ENCODE data around the gene UBE2E1. TPM values are rescaled to one million over a fixed set of nuclear protein-coding genes. Genes with fewer than 3 reads are reported as not detected.
"Not testable (repeated sequence)": the region's sequence is repeated elsewhere in the genome, so short reads cannot be mapped to it uniquely, and the experiment has no call there.

UBE2E1 gene
- total RNA-seq, 2 experiments from 2014 or later, result 54.0 to 54.9 TPM

DNA sequence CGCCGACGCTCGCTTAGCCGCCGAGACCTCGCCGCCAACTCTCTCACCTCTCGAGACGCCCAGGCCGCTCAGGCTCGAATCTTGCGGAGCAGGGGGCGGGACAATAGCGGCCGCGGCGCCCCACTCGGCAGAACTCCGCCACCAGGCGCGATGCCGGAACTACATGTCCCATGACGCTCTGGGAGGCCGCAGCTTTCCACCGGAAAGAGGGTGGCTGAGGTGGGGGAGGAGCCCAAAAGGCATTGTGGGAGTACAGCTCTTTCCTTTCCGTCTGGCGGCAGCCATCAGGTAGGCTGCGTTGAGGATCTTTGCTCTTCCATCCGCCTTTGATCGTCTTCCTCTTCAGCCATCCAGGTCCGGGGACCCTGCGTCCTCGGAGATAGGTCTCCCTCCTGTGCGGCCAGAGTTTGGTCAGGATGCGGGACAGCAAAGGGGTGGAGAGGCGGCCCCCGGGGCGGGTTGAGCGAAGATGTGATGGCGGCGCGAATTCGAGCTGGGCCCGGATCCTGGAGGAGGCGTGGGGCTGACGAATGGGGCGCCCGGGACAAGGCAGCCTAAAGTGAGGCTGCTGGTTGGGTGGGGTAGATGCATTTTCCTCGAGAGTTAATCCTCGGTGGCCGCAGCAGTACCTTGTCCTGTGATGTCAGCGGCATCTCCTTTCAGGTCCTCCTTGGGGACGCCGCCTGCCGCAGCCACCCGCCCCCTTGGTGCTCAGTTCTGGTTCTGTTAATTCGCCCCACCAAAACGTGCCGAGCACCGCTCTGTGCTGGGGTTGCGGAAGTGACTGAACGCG, 111.3 kb downstream of the UBE2E1 start, which contains the start of the genes NKIRAS1 and RPL15:
TSS of gene NKIRAS1 (minus strand) at position 105 of the 793 bp plus-strand sequence. CDS start 6,086 bp downstream, outside the sequence.
TSS of gene RPL15 (plus strand) at position 247 of the 793 bp plus-strand sequence. CDS start 728 bp downstream, outside the sequence.
- Mint-ChIP-seq H3K36me3 (ENCODE audit: low read depth) (peaks cover 46% of the 10 kb centered on the region), H3K9me3 (ENCODE audit: insufficient read depth) (no peaks in the 10 kb centered on the region), H3K4me1 (ENCODE audit: low read depth) (peaks cover 45% of the 10 kb centered on the region), H3K27ac (peak within 1 kb of the TSS; percentile 98), H3K27me3 (ENCODE audit: low read depth) (peaks cover 5% of the 10 kb centered on the region), H3K4me3 (peak within 1 kb of the TSS; percentile 99)
- DNase-seq, result peak; percentile 98
- CTCF ChIA-PET, result interaction anchor here (0.7 to 2.2 kb wide), 9 partner anchors 25 to 269 kb away, joined by 3 to 10 read pairs (median 4); no protein-coding TSS in a partner anchor
- POLR2A ChIA-PET, result interaction anchor here (0.6 to 5.3 kb wide), 38 partner anchors 8 to 591 kb away, joined by 3 to 136 read pairs (median 4); partner anchors contain the start of gene NR1D2
- peak; percentile 94 for ATAC-seq

DNA sequence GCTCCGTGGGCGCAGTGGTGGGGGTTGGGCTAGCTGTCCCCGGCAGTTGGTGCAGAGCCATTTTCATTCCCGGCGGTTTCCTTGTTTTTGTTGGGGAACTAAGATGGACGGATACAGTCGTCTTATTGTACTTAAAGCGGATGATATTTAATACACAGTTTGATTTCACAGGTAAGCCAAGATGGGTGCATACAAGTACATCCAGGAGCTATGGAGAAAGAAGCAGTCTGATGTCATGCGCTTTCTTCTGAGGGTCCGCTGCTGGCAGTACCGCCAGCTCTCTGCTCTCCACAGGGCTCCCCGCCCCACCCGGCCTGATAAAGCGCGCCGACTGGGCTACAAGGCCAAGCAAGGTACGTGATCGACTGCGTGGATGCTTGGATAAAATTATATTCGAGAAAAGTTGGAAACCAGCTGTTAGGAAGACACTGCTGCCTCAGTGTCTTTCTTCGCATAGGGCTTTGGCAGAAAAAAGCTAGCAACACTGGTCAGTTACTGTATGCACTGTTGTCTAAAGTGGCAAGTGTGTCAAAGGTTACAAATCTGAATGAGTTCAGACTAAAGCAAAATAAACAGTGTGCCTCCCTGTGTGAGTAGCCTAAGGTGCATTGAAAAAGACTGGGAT, 112.0 kb downstream of the UBE2E1 start:
- H3K9me3 Mint-ChIP-seq (ENCODE audit: insufficient read depth); DNase-seq; H3K27me3 Mint-ChIP-seq (ENCODE audit: low read depth); ATAC-seq: not testable (repeated sequence)
- peak overlapping the region; percentile 99 for H3K4me3 Mint-ChIP-seq
- ChIA-PET CTCF (interaction anchor here (0.8 to 2.2 kb wide), 6 partner anchors 29 to 318 kb away, joined by 3 to 10 read pairs (median 4); no protein-coding TSS in a partner anchor), POLR2A (interaction anchor here (0.6 to 5.3 kb wide), 14 partner anchors 8 to 156 kb away, joined by 3 to 136 read pairs (median 10); partner anchors contain the start of gene NR1D2)
- peaks cover 46% of the 10 kb centered on the region for H3K36me3 Mint-ChIP-seq (ENCODE audit: low read depth)
- peaks cover 45% of the 10 kb centered on the region for H3K4me1 Mint-ChIP-seq (ENCODE audit: low read depth)
- H3K27ac Mint-ChIP-seq, result peak overlapping the region; percentile 98

DNA sequence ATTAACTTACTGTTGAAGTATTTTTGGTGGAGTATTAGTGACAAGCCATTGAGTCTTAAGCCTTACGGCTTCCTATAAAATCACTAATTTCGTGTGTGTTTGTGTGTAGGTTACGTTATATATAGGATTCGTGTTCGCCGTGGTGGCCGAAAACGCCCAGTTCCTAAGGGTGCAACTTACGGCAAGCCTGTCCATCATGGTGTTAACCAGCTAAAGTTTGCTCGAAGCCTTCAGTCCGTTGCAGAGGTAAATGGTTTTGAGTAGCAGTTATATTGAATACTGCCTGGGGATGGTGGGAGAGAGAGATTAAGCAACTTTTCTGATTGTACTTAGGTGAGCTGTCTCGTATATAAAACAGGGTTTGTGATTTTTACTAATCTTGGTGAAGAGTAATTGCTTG, 112.6 kb downstream of the UBE2E1 start:
- not testable (repeated sequence) for H3K27me3 Mint-ChIP-seq (ENCODE audit: low read depth); ATAC-seq; H3K9me3 Mint-ChIP-seq (ENCODE audit: insufficient read depth); DNase-seq
- Mint-ChIP-seq H3K4me1 (ENCODE audit: low read depth) (peaks cover 45% of the 10 kb centered on the region), H3K36me3 (ENCODE audit: low read depth) (peaks cover 47% of the 10 kb centered on the region), H3K4me3 (peak overlapping the region; percentile 99), H3K27ac (peak overlapping the region; percentile 98)
- POLR2A ChIA-PET, result interaction anchor here (1.7 to 5.3 kb wide), 6 partner anchors 9 to 108 kb away, joined by 10 to 136 read pairs (median 22); partner anchors contain the start of gene NR1D2
- CTCF ChIA-PET, result interaction anchor here (0.8 to 2.2 kb wide), 3 partner anchors 30 to 317 kb away, joined by 3 to 10 read pairs (median 4); no protein-coding TSS in a partner anchor

DNA sequence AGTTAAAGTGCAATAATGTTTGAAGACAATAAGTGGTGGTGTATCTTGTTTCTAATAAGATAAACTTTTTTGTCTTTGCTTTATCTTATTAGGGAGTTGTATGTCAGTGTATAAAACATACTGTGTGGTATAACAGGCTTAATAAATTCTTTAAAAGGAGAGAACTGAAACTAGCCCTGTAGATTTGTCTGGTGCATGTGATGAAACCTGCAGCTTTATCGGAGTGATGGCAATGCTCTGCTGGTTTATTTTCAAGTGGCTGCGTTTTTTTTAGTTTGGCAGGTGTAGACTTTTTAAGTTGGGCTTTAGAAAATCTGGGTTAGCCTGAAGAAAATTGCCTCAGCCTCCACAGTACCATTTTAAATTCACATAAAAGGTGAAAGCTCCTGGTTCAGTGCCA, 113.9 kb downstream of the UBE2E1 start:
- Mint-ChIP-seq H3K4me1 (ENCODE audit: low read depth) (peaks cover 45% of the 10 kb centered on the region), H3K9me3 (ENCODE audit: insufficient read depth) (no peaks in the 10 kb centered on the region), H3K27me3 (ENCODE audit: low read depth) (peaks cover 5% of the 10 kb centered on the region), H3K4me3 (peak overlapping the region; percentile 40), H3K27ac (no peak overlapping the region), H3K36me3 (ENCODE audit: low read depth) (peaks cover 47% of the 10 kb centered on the region)
- POLR2A ChIA-PET, result interaction anchor here (5.3 kb wide), 1 partner anchor 28 kb away, joined by 136 read pairs; the partner anchor contains the start of gene NR1D2
- CTCF ChIA-PET, result interaction anchor here (0.8 to 1.9 kb wide), 2 partner anchors 27 to 28 kb away, joined by 3 to 4 read pairs; no protein-coding TSS in a partner anchor
- ATAC-seq (no peak), DNase-seq (no peak)

DNA sequence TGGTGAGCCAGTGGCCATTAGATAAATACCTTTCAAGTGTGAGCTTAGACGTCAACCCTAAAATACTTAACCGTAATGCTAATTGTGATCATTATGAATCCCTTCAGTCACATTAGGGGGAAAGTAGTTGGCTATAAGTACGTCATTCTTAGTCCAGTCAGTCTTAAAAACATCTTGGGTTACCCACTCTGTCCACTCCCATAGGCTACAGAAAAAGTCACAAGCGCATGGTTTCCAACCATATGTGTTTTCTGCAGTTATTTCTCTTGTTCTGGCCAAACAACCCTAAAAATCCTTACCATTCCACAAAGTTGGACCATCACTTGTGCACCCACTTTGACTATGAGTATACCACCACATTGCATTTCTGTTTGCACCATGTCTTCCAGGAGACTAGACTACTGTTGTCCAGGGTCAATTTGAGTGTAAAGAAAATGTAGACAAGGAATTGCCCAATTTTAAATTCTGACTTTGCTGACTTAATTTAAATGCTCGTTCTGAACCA, 114.4 kb downstream of the UBE2E1 start:
- Mint-ChIP-seq H3K36me3 (ENCODE audit: low read depth) (peaks cover 46% of the 10 kb centered on the region), H3K4me3 (no peak overlapping the region)
- POLR2A ChIA-PET, result interaction anchor here (5.3 kb wide), 1 partner anchor 28 kb away, joined by 136 read pairs; the partner anchor contains the start of gene NR1D2

DNA sequence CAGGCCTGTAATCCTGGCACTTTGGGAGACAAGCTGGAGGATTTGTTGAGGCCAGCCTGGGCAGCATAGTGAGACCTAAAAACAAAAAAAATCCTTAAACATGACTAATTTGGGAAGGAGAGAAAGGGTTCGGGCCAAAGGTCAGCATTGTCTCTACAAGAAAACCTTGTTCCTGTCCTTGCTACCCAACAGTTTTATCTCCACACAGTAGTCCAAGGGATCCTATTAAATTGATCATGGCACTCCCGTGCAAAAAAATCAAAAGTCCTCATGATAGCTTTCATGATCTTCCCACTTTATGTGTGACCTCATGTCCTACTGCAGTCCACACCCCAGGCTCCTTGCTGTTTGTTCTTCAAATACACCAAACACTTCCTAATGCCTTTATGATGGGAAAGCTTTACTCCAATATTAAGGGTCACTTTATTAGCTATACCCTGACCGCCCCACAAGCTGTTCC, 115.3 kb downstream of the UBE2E1 start:
- Mint-ChIP-seq H3K36me3 (ENCODE audit: low read depth) (peaks cover 46% of the 10 kb centered on the region), H3K27ac (no peak overlapping the region), H3K9me3 (ENCODE audit: insufficient read depth) (no peaks in the 10 kb centered on the region), H3K4me1 (ENCODE audit: low read depth) (peaks cover 31% of the 10 kb centered on the region), H3K4me3 (no peak overlapping the region), H3K27me3 (ENCODE audit: low read depth) (no peaks in the 10 kb centered on the region)
- ATAC-seq, result no peak
- CTCF ChIA-PET, result no interaction called here
- POLR2A ChIA-PET, result interaction anchor here (0.9 kb wide), 1 partner anchor 29 kb away, joined by 4 read pairs; no protein-coding TSS in a partner anchor
- no peak for DNase-seq

More for the DNA sequence above, 114.4 kb downstream of the UBE2E1 start:
- no peak for DNase-seq
- ATAC-seq, result no peak
- Mint-ChIP-seq H3K27ac (no peak overlapping the region), H3K9me3 (ENCODE audit: insufficient read depth) (no peaks in the 10 kb centered on the region), H3K27me3 (ENCODE audit: low read depth) (peaks cover 5% of the 10 kb centered on the region), H3K4me1 (ENCODE audit: low read depth) (peaks cover 40% of the 10 kb centered on the region)
- CTCF ChIA-PET, result interaction anchor here (0.8 kb wide), 1 partner anchor 26 kb away, joined by 3 read pairs; no protein-coding TSS in a partner anchor

DNA sequence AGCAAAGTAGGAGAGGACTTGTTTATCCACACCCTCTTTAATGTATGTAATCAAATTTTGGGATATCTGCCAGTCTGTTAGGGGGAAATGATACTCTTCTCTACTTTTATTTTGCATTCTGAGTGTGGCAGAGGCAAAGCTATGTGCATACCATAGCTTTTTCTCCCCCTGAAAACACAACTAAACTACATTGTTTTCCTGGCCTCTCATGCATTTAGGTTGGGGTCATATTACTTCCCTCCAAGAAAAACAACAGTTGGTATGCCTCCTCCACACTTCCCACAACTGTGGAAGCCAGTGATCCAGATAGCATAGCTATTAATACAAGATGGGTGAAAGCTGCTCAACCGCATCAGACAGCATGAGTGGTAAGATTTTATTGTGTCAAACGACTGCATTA, 118.0 kb downstream of the UBE2E1 start:
- ATAC-seq (no peak), DNase-seq (no peak)
- ChIA-PET CTCF (interaction anchor here (1.0 kb wide), 1 partner anchor 20 kb away, joined by 3 read pairs; no protein-coding TSS in a partner anchor), POLR2A (interaction anchor here (1.6 to 2.2 kb wide), 2 partner anchors 8 to 22 kb away, joined by 6 to 7 read pairs; partner anchors contain the start of genes NKIRAS1 and RPL15)
- Mint-ChIP-seq H3K27ac (no peak overlapping the region), H3K36me3 (ENCODE audit: low read depth) (peaks cover 27% of the 10 kb centered on the region), H3K27me3 (ENCODE audit: low read depth) (no peaks in the 10 kb centered on the region), H3K9me3 (ENCODE audit: insufficient read depth) (no peaks in the 10 kb centered on the region), H3K4me1 (ENCODE audit: low read depth) (peaks cover 20% of the 10 kb centered on the region), H3K4me3 (no peak overlapping the region)

DNA sequence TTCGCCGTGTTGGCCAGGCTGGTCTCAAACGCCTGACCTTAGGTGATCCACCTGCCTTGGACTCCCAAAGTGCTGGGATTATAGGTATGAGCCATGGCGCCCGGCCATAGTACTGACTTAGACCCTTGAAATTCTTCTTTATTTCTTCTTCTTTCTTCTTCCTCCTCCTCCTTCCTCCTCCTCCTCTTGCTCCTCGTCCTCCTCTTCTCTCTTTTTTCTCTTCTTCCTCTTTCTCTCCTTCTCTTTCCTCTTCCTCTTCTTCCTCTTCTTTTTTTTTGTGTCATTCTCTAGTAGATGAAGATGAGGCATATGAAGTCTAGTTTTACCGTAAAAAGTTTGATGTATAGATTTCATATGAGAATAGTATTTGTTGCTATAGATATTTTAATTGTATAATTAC, 120.5 kb downstream of the UBE2E1 start:
- Mint-ChIP-seq H3K27me3 (ENCODE audit: low read depth) (no peaks in the 10 kb centered on the region), H3K36me3 (ENCODE audit: low read depth) (peaks cover 4% of the 10 kb centered on the region), H3K4me1 (ENCODE audit: low read depth) (peaks cover 4% of the 10 kb centered on the region), H3K9me3 (ENCODE audit: insufficient read depth) (no peaks in the 10 kb centered on the region), H3K27ac (no peak overlapping the region), H3K4me3 (no peak overlapping the region)
- ChIA-PET POLR2A (interaction anchor here (2.2 to 3.0 kb wide), 2 partner anchors 9 to 10 kb away, joined by 7 to 17 read pairs; partner anchors contain the start of genes NKIRAS1 and RPL15), CTCF (no interaction called here)
- DNase-seq, result no peak
- no peak for ATAC-seq

DNA sequence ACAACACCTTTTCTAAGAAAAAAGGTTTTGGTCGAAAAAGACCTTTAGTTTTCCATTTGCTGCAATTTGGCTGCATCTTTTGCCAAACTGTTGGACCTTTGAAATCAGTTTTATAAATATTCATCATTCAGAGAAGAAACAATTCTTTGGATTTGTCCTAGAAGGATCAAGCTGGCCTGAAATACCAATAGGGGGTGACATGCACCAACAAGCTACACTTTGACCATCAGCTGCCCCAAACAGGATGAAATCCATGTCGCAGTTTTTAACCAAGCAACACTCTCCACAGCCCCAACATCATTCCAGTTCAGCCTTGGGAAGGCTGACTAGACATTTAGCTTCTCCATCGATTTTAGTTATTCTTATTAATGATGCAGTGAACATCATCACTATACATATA, 121.0 kb downstream of the UBE2E1 start:
- POLR2A ChIA-PET, result interaction anchor here (3.0 kb wide), 1 partner anchor 9 kb away, joined by 17 read pairs; the partner anchor contains the start of genes NKIRAS1 and RPL15
- CTCF ChIA-PET, result no interaction called here
- no peak overlapping the region for H3K27ac Mint-ChIP-seq

DNA sequence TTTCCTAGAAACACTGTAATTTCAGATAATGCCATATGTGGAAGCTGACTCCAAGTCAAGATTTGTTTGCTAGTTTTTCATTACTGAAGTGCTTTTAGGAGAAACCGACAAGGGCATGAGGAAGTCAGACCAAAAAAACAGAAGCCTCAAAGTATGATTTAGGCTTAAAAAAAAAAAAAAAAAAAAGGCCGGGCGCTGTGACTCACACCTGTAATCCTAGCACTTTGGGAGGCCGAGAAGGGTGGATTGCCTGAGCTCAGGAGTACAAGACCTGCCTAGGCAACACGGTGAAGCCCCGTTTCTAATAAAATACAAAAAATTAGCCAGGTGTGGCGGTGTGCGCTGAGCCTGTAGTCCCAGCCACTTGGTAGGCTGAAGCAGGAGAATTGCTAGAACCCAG, 122.8 kb downstream of the UBE2E1 start:
- Mint-ChIP-seq H3K36me3 (ENCODE audit: low read depth) (no peaks in the 10 kb centered on the region), H3K27me3 (ENCODE audit: low read depth) (no peaks in the 10 kb centered on the region), H3K4me1 (ENCODE audit: low read depth) (peaks cover 10% of the 10 kb centered on the region), H3K4me3 (no peak overlapping the region), H3K9me3 (ENCODE audit: insufficient read depth) (no peaks in the 10 kb centered on the region), H3K27ac (no peak overlapping the region)
- no peak for DNase-seq
- ChIA-PET CTCF (no interaction called here), POLR2A (interaction anchor here (3.0 kb wide), 1 partner anchor 11 kb away, joined by 17 read pairs; the partner anchor contains the start of genes NKIRAS1 and RPL15)
- no peak for ATAC-seq

More for the DNA sequence above, 121.0 kb downstream of the UBE2E1 start:
- H3K4me3 Mint-ChIP-seq, result no peak overlapping the region
- no peak for ATAC-seq
- H3K4me1 Mint-ChIP-seq (ENCODE audit: low read depth), result peaks cover 8% of the 10 kb centered on the region
- H3K9me3 Mint-ChIP-seq (ENCODE audit: insufficient read depth), result no peaks in the 10 kb centered on the region
- no peaks in the 10 kb centered on the region for H3K27me3 Mint-ChIP-seq (ENCODE audit: low read depth)
- peaks cover 2% of the 10 kb centered on the region for H3K36me3 Mint-ChIP-seq (ENCODE audit: low read depth)
- no peak for DNase-seq

DNA sequence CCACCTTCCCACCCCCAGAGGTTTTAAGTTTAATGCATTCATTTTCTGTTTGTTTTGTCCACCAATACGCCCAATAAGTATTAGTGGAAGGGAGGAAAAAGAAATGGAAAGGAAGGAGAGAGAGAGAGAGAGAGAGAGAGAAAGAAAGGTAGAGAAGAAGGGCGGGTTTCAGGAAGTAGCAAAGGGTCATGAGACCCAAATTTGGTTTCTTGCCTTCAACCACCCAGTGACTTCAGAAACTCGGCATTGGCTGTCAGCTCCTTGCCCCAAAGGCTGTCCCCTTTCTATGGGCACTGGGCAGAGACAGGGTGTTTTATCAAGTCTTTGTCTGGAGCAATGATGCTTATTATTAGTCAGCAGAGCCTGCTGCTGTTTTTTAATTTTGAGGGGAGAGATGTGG, 125.8 kb downstream of the UBE2E1 start:
- no peak for ATAC-seq
- ChIA-PET POLR2A (no interaction called here), CTCF (interaction anchor here (0.5 kb wide), 1 partner anchor 29 kb away, joined by 3 read pairs; no protein-coding TSS in a partner anchor)
- H3K4me3 Mint-ChIP-seq, result no peak overlapping the region
- peaks cover 10% of the 10 kb centered on the region for H3K4me1 Mint-ChIP-seq (ENCODE audit: low read depth)
- H3K9me3 Mint-ChIP-seq (ENCODE audit: insufficient read depth), result no peaks in the 10 kb centered on the region
- no peak for DNase-seq
- no peak overlapping the region for H3K27ac Mint-ChIP-seq
- H3K27me3 Mint-ChIP-seq (ENCODE audit: low read depth), result peaks cover 3% of the 10 kb centered on the region
- no peaks in the 10 kb centered on the region for H3K36me3 Mint-ChIP-seq (ENCODE audit: low read depth)
